Pancreas (tissue), 10 donors: Measurements from ENCODE around the gene HHIPL1. TPM values are rescaled to one million over a fixed set of nuclear protein-coding genes. Genes with fewer than 3 reads are reported as not detected.
"Not testable (repeated sequence)": the region's sequence is repeated elsewhere in the genome, so short reads cannot be mapped to it uniquely, and the experiment has no call there.

Source experiments
- ATAC-seq, 4 donors: fragments of 200-7000 bp; cut with Tn5 transposase; one replicate each; pipeline versions ENCODE4 v1.8.0 to v1.9.1; 2020; ENCODE audit warnings: mild to moderate bottlenecking in 4 of 4, moderate library complexity in 4 of 4
- DNase-seq, 6 donors: peaks; one replicate each; pipeline ENCODE4 v3.0.0-alpha.2; 2020
- FAIRE-seq: peaks from 2 replicates; lab custom pipeline; 2012; peaks lifted over from hg19 to GRCh38; lab: Jason Lieb, UNC
- H3K27ac ChIP-seq, 4 donors: fragments of 200-600 bp; sonication (generic); 1 replicate in 3 of 4; 2 replicates in 1 of 4; pipeline versions ENCODE4 v1.5.0 to v1.8.0; 2020
- H3K27me3 ChIP-seq, 4 donors: fragments of 200-600 bp; one replicate each; pipeline ENCODE4 v1.8.0; 2021
- H3K36me3 ChIP-seq, 3 donors: fragments of 200-600 bp; sonication (generic) in 1 of 3; one replicate each; pipeline versions ENCODE4 v1.5.0 to v1.8.0; 2020 to 2021
- H3K4me1 ChIP-seq, 3 donors: fragments of 200-600 bp; one replicate each; pipeline ENCODE4 v1.8.0; 2021
- H3K4me3 ChIP-seq, 4 donors: fragments of 200-600 bp; sonication (generic) in 2 of 4; one replicate each; pipeline versions ENCODE4 v1.5.0 to v1.8.0; 2020 to 2021
- H3K9me3 ChIP-seq, 4 donors: fragments of 200-600 bp; one replicate each; pipeline ENCODE4 v1.8.0; 2021
- WGBS, 2 donors: extraction: QIAGEN DNeasy Blood & Tissue Kit; methylation state at CpG; one replicate each; pipeline ENCODE4 v1.1.7; 2013; 5-methylcytosine and 5-hydroxymethylcytosine counted together
- intact Hi-C, 3 donors: fragments of 100-400 bp; cut with DNase I; formaldehyde crosslinking; loops; one replicate each; pipeline versions ENCODE4 v1.11.1 to v1.14.2; 2022
- polyA plus RNA-seq, 2 donors: library from polyadenylated mRNA; stranded (reverse); fragments of 200-250 nt; gene quantifications; one replicate each; pipeline ENCODE4 v1.2.3, GENCODE V29; 2013
- total RNA-seq, 6 donors: library from RNA; stranded (reverse); fragmentation: NEBNext Ultra II Directional in 4 of 6; extraction: Animal tissue kit (Norgen Biotek cat#: 25700) in 4 of 6; gene quantifications; one replicate each; pipeline versions ENCODE4 v1.2.1 to v1.2.4, GENCODE V29; 2021 to 2023
- TF ChIP-seq, protein P1 (sequence below), 4 donors: fragments of 200-600 bp; sonication (generic) in 3 of 4; IDR thresholded peaks; one replicate each; pipeline versions ENCODE4 v1.5.0 to v1.8.0; 2021; ENCODE audit warnings: antibody characterized with exemption in 4 of 4
- donor health status: healthy with polysubstance abuse.
- donor health status: DM: no; HTN: no; CAD: no; lungs with moderate emphysema.
- donor health status: DM: no; HTN: no; CAD: no.
- donor health status: control.
- donor health status: control.
- donor health status: Bipolar disorder and iron deficiency.
- donor health status: DM: yes; HTN: yes; CAD: no.
- donor health status: DM: no; HTN: no; CAD: no.
- donor health status: DM: no; HTN: no; CAD: no.
- donor health status: DM: yes; HTN: yes; CAD: no.

HHIPL1 gene
- total and polyA plus RNA-seq, 8 donors: 0.09 to 1.2 (median 0.23) TPM

DNA sequence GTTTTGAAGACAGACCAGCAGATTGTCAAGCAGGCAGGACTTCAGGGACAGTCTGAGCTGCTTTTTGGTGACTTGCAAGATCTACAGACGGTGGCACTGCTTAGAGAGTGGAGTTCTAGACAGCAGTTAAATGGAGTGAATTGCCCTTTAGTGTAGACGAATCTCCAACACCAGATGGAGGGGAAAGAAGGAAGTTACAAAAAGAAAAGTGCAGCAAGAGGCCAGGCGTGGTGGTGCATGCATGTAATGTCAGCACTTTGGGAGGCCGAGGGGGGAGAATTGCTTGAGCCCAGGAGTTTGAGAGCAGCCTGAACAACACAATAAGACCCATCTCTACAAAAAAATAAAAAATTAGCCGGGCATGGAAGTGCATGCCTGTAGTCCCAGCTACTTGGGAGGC is 8.4 kb upstream of the HHIPL1 start:
- no peak for FAIRE-seq
- Histone ChIP-seq H3K9me3 (no peaks in the 10 kb centered on the region), H3K36me3 (no peaks in the 10 kb centered on the region), H3K27ac (no peak overlapping the region), H3K27me3 (no peaks in the 10 kb centered on the region), H3K4me1 (no peaks in the 10 kb centered on the region), H3K4me3 (no peak overlapping the region)
- ATAC-seq: no peak
- TF ChIP-seq, protein P1, sequence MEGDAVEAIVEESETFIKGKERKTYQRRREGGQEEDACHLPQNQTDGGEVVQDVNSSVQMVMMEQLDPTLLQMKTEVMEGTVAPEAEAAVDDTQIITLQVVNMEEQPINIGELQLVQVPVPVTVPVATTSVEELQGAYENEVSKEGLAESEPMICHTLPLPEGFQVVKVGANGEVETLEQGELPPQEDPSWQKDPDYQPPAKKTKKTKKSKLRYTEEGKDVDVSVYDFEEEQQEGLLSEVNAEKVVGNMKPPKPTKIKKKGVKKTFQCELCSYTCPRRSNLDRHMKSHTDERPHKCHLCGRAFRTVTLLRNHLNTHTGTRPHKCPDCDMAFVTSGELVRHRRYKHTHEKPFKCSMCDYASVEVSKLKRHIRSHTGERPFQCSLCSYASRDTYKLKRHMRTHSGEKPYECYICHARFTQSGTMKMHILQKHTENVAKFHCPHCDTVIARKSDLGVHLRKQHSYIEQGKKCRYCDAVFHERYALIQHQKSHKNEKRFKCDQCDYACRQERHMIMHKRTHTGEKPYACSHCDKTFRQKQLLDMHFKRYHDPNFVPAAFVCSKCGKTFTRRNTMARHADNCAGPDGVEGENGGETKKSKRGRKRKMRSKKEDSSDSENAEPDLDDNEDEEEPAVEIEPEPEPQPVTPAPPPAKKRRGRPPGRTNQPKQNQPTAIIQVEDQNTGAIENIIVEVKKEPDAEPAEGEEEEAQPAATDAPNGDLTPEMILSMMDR (IDR thresholded peaks at IDR 0.05): no peak
- intact Hi-C loops: loop anchor here in 1 of 3 donors (10.0 kb wide), 1 partner anchor 112 kb away; no protein-coding TSS in a partner anchor
- 67 to 85% methylated on average over 5 of the region's 5 CpGs for WGBS, 2 donors
- DNase-seq: no peak

DNA sequence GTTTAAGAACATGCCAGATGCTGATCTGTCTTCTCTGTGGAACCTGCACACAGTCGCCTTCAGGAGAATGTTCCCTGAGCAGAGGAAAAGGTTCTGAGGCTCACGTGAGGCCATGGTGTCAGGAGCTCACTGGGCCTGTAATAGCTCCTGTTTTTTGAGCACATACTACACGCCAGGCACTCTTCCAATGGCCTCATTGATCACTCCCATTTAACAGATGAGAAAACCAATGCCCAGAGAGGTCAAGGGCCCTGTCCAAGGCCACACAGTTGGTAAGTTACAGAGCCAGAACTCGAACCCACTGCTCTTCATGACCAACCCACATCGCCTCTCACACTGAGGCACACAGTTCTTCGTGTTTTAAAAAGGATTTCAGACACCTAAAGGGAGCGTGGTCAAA is 7.3 kb upstream of the HHIPL1 start:
- Histone ChIP-seq H3K4me3 (no peak overlapping the region), H3K4me1 (no peaks in the 10 kb centered on the region), H3K9me3 (no peaks in the 10 kb centered on the region), H3K27me3 (no peaks in the 10 kb centered on the region), H3K36me3 (no peaks in the 10 kb centered on the region), H3K27ac (no peak overlapping the region)
- TF ChIP-seq, protein P1 (IDR thresholded peaks at IDR 0.05): no peak
- 80 to 89% methylated on average over 7 of the region's 7 CpGs for WGBS, 2 donors
- no peak for ATAC-seq
- intact Hi-C loops: loop anchor here in 1 of 3 donors (10.0 kb wide), 1 partner anchor 113 kb away; no protein-coding TSS in a partner anchor
- FAIRE-seq: no peak
- DNase-seq: no peak

DNA sequence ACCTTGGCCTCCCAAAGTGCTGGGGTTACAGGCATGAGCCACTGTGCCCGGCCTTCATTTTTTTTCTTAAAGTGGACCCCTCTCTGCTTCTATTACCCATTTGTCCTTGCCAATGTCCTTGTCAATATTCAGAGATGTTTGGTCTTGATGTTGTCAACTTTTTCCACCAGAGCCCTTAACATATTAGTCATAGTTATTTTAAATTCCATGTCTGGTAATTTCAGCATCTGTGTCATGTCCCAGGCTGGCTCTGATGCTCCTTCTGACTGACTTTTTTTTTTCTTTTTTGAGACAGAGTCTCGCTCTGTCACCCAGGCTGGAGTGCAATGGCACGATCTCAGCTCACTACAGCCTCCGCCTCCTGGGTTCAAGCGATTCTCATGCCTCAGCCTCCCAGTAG is 2.2 kb upstream of the HHIPL1 start:
- ATAC-seq, H3K27me3 ChIP-seq, H3K9me3 ChIP-seq, intact Hi-C loops, H3K36me3 ChIP-seq, H3K4me3 ChIP-seq, DNase-seq, H3K27ac ChIP-seq, FAIRE-seq, H3K4me1 ChIP-seq: not testable (repeated sequence)
- 94 to 97% methylated on average over 5 of the region's 5 CpGs for WGBS, 2 donors

DNA sequence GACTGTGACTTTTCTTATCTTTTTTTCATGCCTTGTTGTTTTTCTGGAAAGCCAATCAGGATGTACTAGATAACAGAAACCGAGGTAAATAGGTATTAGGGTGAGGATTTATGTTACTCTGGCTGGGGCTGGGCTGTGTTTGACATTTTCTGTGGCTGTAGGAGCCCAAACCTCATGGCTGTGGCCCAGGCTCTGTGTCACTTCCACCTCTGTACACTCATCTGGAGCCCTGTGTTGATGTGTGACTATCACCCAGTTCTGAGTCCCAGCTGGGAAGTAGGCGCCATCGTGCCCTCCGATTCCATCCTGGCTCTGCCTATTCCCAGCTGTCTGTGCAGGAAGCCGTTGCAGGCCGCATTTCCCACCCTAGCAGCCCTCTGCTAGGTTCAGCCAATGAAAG is 1.6 kb upstream of the HHIPL1 start:
- DNase-seq (no peak), ATAC-seq (no peak), FAIRE-seq (no peak)
- H3K9me3 ChIP-seq: no peaks in the 10 kb centered on the region
- H3K27ac ChIP-seq: no peak overlapping the region
- TF ChIP-seq, protein P1 (IDR thresholded peaks at IDR 0.05): no peak
- H3K27me3 ChIP-seq: no peaks in the 10 kb centered on the region
- 68 to 70% methylated on average over 6 of the region's 6 CpGs for WGBS, 2 donors
- no peaks in the 10 kb centered on the region for H3K36me3 ChIP-seq
- no peaks in the 10 kb centered on the region for H3K4me1 ChIP-seq
- H3K4me3 ChIP-seq: no peak overlapping the region
- intact Hi-C loops: no loop called here

DNA sequence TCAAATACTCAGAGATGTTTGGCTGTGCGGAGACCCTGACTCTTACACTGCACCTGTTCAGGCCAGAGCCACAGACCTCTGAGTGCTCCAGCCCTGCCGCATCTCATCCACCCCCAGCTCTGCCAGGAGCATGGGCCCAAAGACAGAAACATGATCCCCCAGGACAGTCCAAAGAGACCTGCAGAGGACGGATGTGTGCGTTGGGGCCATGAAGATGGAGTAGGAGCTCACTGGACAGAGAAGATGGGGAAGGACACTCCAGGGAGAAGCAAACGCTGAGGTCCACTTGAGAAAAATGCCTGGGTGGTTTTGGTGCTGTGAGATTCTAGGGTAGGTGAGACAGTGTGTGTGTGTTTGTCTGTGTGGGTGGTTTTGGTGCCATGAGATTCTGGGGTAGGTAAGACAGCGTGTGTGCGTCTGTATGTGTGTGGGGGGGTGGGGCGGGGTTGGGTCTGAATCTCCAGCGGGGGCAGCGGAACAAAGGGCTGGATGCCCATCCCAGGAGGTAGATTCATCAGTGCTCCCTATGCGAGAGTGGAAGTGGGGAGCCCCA is 818 bp upstream of the HHIPL1 start:
- Histone ChIP-seq H3K27me3 (no peaks in the 10 kb centered on the region), H3K27ac (no peak overlapping the region), H3K4me3 (no peak overlapping the region), H3K9me3 (no peaks in the 10 kb centered on the region), H3K36me3 (no peaks in the 10 kb centered on the region), H3K4me1 (no peaks in the 10 kb centered on the region)
- DNase-seq (no peak), ATAC-seq (no peak), FAIRE-seq (no peak)
- TF ChIP-seq, protein P1 (IDR thresholded peaks at IDR 0.05): no peak
- 92% methylated on average over 11 of the region's 11 CpGs for WGBS, 2 donors
- intact Hi-C loops: no loop called here
